K562 (cell line): Measurements from ENCODE around the gene INCENP. TPM values are rescaled to one million over a fixed set of nuclear protein-coding genes. Genes with fewer than 3 reads are reported as not detected.
"Not testable (repeated sequence)": the region's sequence is repeated elsewhere in the genome, so short reads cannot be mapped to it uniquely, and the experiment has no call there.

Experiments used
- ATAC-seq: fragments of 200-7000 bp; cut with Tn5 transposase; 3 replicates; pipeline ENCODE4 v1.9.1; 2020; ENCODE audit warnings: moderate library complexity
- BruUV-seq: library from RNA; stranded (reverse); fragments of 400-500 nt; replicated peaks from 2 replicates; lab custom pipeline; 2021; lab: Mats Ljungman, UMichigan
- CTCF ChIA-PET: fragments of 300-600 bp; formaldehyde crosslinking; extraction: SDS; loops from one replicate; lab custom pipeline; 2021; ENCODE audit warnings: low intra/inter-chr PET ratio; lab: Yijun Ruan, JAX
- POLR2A ChIA-PET: fragments of 300-600, 350-650 bp; sonication (Branson Sonifier 250); formaldehyde crosslinking; extraction: SDS; loops from one replicate; lab custom pipeline; 2021; ENCODE audit warnings: antibody characterized with exemption, inconsistent platforms; lab: Yijun Ruan, JAX
- DNase-seq, 4 experiments: peaks; one replicate each; pipeline versions ENCODE4 v3.0.0 to v3.0.0-alpha.2; 2011 to 2018; ENCODE audit warnings: low spot score in 3 of 4, mixed read lengths in 3 of 4; ENCODE audit errors: extremely low read depth in 1 of 4
- FAIRE-seq: peaks from 2 replicates; lab custom pipeline; 2011; peaks lifted over from hg19 to GRCh38; lab: Jason Lieb, UNC
- H2AFZ ChIP-seq: 2 replicates; pipeline ENCODE4 v1.6.0; 2011; ENCODE audit warnings: low read depth, low read length, control low read depth, inconsistent platforms
- H3K27ac ChIP-seq: fragments of 200-600 bp; 3 replicates; pipeline ENCODE4 v1.8.0; 2011; ENCODE audit warnings: low read depth, mild to moderate bottlenecking, control low read depth, inconsistent platforms, low read length, moderate library complexity, mixed read lengths; ENCODE audit errors: extremely low read depth
- H3K27me3 ChIP-seq, 2 experiments: fragments of 300-600 bp in 1 of 2; 2 replicates in 1 of 2; 3 replicates in 1 of 2; pipeline versions ENCODE4 v1.6.0 to v1.8.0; 2011; ENCODE audit warnings: inconsistent platforms in 2 of 2, low read length in 2 of 2, mild to moderate bottlenecking in 1 of 2, mixed read lengths in 1 of 2, moderate library complexity in 1 of 2; ENCODE audit not compliant: control insufficient read depth in 2 of 2, insufficient read depth in 2 of 2
- H3K36me3 ChIP-seq: fragments of 300-600 bp; 3 replicates; pipeline ENCODE4 v1.8.0; 2011; ENCODE audit warnings: mild to moderate bottlenecking, low read length, inconsistent platforms; ENCODE audit not compliant: control insufficient read depth, insufficient read depth
- H3K4me1 ChIP-seq, 2 experiments: fragments of 200-600 bp in 1 of 2; replicated peaks in 1 of 2; 2 replicates in 1 of 2; 3 replicates in 1 of 2; pipeline versions ENCODE4 v1.5.1 to v1.8.0; 2011; ENCODE audit warnings: inconsistent platforms in 2 of 2, low read length in 2 of 2, mild to moderate bottlenecking in 1 of 2, mixed read lengths in 1 of 2, moderate library complexity in 1 of 2; ENCODE audit not compliant: control insufficient read depth in 2 of 2, insufficient read depth in 2 of 2
- H3K4me2 ChIP-seq: 2 replicates; pipeline ENCODE4 v1.6.1; 2011; ENCODE audit warnings: low read length, control low read depth, inconsistent platforms, mixed read lengths; ENCODE audit not compliant: insufficient read depth
- H3K4me3 ChIP-seq: fragments of 200-600 bp; sonication (generic), shearing (Covaris generic); 2 replicates; pipeline ENCODE4 v1.5.1; 2016; ENCODE audit warnings: control low read depth, inconsistent platforms
- H3K79me2 ChIP-seq: fragments of 200-600 bp; 3 replicates; pipeline ENCODE4 v1.8.0; 2011; ENCODE audit warnings: low read length, inconsistent platforms; ENCODE audit not compliant: control insufficient read depth, insufficient read depth
- H3K9ac ChIP-seq, 2 experiments: 2 replicates each; pipeline versions ENCODE4 v1.6.0 to v1.6.1; 2011; ENCODE audit warnings: low read depth in 2 of 2, low read length in 2 of 2, control low read depth in 1 of 2, inconsistent platforms in 1 of 2, mild to moderate bottlenecking in 1 of 2, mixed read lengths in 1 of 2; ENCODE audit not compliant: insufficient read depth in 1 of 2
- H3K9me1 ChIP-seq: one replicate; pipeline ENCODE4 v1.6.0; 2011; ENCODE audit warnings: inconsistent platforms, mild to moderate bottlenecking, low read length, moderate library complexity; ENCODE audit not compliant: control insufficient read depth, insufficient read depth
- H3K9me3 ChIP-seq: replicated peaks from 2 replicates; pipeline ENCODE4 v1.5.1; 2011; ENCODE audit warnings: low read depth, low read length, inconsistent platforms; ENCODE audit not compliant: control insufficient read depth, insufficient read depth
- H4K20me1 ChIP-seq: replicated peaks from 2 replicates; pipeline ENCODE4 v1.6.1; 2011; ENCODE audit warnings: low read length, inconsistent platforms, mixed read lengths; ENCODE audit not compliant: control insufficient read depth, insufficient read depth
- DDX20 ChIP-seq: fragments of 450-650 bp; IDR thresholded peaks from 2 replicates; pipeline ENCODE4 v1.6.1; 2016; ENCODE audit warnings: missing genetic modification characterization, low read depth, mild to moderate bottlenecking, missing compliant biosample characterization, moderate library complexity
- PPARD ChIP-seq: fragments of 250-450 bp; sonication (Bioruptor Pico); IDR thresholded peaks from 2 replicates; pipeline ENCODE4 v1.8.0; 2022; ENCODE audit warnings: inconsistent platforms, mild to moderate bottlenecking, moderate library complexity
- PRMT5 ChIP-seq: sonication (generic); formaldehyde crosslinking; IDR thresholded peaks from 2 replicates; pipeline ENCODE4 v1.5.0; 2020; ENCODE audit warnings: missing genetic modification reagents
- PTRF ChIP-seq: fragments of 450-650 bp; IDR thresholded peaks from 2 replicates; pipeline ENCODE4 v1.6.1; 2016; ENCODE audit warnings: mild to moderate bottlenecking, missing genetic modification characterization, missing compliant biosample characterization
- PTTG1 ChIP-seq: fragments of 450-650 bp; IDR thresholded peaks from 2 replicates; pipeline ENCODE4 v1.6.1; 2016; ENCODE audit warnings: low read depth, mild to moderate bottlenecking, missing genetic modification characterization, missing compliant biosample characterization
- ZNF316 ChIP-seq: fragments of 450-650 bp; IDR thresholded peaks from 2 replicates; pipeline ENCODE4 v1.6.1; 2016
- WGBS: fragments of 100-300 bp; shearing (Covaris generic); methylation state at CpG from one replicate; pipeline ENCODE4 v1.1.6; 2016; ENCODE audit warnings: low coverage, mixed read lengths; ENCODE audit not compliant: insufficient coverage; ENCODE audit errors: missing lambda C conversion rate; 5-methylcytosine and 5-hydroxymethylcytosine counted together
- in situ Hi-C: fragments of 300-500 bp; cut with MboI; formaldehyde crosslinking; loops from 4 replicates; pipeline ENCODE4 v1.15.0; 2018; ENCODE audit warnings: inconsistent platforms, mixed read lengths
- intact Hi-C: fragments of 100-400 bp; cut with micrococcal nuclease; formaldehyde crosslinking; loops from 2 replicates; pipeline ENCODE4 v1.14.2; 2022
- polyA plus RNA-seq, 8 experiments: library from polyadenylated mRNA; depleted of rRNA in 4 of 8; stranded (reverse) in 5 of 8; unstranded in 3 of 8; fragments of >200 nt; fragmentation: Nextera tagmentation in 2 of 8; fragmentation: Illumina TruSeq in 1 of 8; extraction: Ambion mirVana in 2 of 8; extraction: Trizol in 1 of 8; gene quantifications; 2 replicates each; pipeline versions ENCODE4 v1.2.1 to v1.2.3, GENCODE V29; 2011 to 2014; ENCODE audit warnings: inconsistent platforms in 1 of 8, missing spikeins in 1 of 8
- total RNA-seq, 7 experiments: library from RNA; depleted of rRNA in 6 of 7; stranded (reverse); fragments of >200 nt in 6 of 7; fragmentation: Illumina TruSeq in 2 of 7; extraction: Trizol in 2 of 7; gene quantifications; 2 replicates each; pipeline versions ENCODE4 v1.2.1 to v1.2.3, GENCODE V29; 2011 to 2021; ENCODE audit warnings: low replicate concordance in 1 of 7
- TF ChIP-seq, protein P1 (sequence below): fragments of 450-650 bp; IDR thresholded peaks from 2 replicates; pipeline ENCODE4 v1.6.1; 2017; ENCODE audit warnings: antibody characterized with exemption, mild to moderate bottlenecking

The INCENP gene
- total and polyA plus RNA-seq, 9 of the 15 experiments (the other 6 are each of a cell fraction or from before 2014, with no cell fraction given), result 1.1 to 97.9 (median 28.2) TPM

DNA sequence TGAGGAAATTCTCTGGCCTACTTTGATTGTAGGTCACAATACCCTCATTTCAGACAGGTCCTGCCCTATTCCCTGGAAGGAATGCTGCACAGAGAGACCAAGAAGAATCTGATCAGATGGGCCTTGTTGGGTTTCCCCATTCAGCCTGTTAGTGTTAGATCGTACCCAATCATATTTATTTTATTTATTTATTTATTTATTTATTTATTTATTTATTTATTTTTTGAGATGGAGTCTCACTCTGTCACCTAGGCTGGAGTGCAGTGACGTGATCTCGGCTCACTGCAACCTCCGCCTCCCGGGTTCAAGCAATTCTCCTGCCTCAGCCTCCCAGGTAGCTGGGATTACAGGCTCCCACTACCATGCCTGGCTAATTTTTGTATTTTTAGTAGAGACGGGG is 39.0 kb upstream of the INCENP start:
- BruUV-seq, in situ Hi-C loops, intact Hi-C loops: not testable (repeated sequence)

DNA sequence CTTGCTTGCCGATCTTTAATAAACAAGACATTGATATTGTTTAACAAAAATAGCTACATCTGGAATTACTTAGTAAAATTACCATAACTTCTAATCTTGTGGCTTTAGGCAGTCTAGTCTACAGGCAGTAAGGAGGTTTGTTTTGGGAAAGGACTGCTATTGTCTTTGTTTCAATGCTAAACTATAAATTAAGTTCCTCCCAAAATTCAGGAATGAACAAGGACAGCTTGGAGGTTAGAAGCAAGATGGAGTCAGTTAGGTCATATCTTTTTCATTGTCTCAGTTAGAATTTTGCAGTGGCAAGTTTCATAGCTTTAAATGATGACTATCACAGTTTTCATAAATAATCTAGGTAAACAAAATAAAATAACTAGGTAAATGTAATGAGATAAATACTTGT is 36.1 kb upstream of the INCENP start:
- no peak overlapping the region for H3K4me3 ChIP-seq
- CTCF ChIA-PET, result no interaction called here
- POLR2A ChIA-PET, result interaction anchor here (8.6 kb wide), 1 partner anchor 123 kb away, joined by 189 read pairs; the partner anchor contains the start of gene FTH1
- 73% methylated on average over 1 of the region's 1 CpG for whole genome bisulfite sequencing
- in situ Hi-C loops, result no loop called here
- H3K79me2 ChIP-seq, result no peaks in the 10 kb centered on the region
- H3K27me3 ChIP-seq, result no peaks in the 10 kb centered on the region
- intact Hi-C loops, result no loop called here
- DNase-seq (no peak), FAIRE-seq (no peak), ATAC-seq (no peak)
- H3K27ac ChIP-seq, result no peak overlapping the region
- H3K36me3 ChIP-seq, result no peaks in the 10 kb centered on the region
- no peaks in the 10 kb centered on the region for H3K9me3 ChIP-seq
- no peak overlapping the region for H3K4me2 ChIP-seq
- no peaks in the 10 kb centered on the region for H3K4me1 ChIP-seq
- no peak overlapping the region for H3K9ac ChIP-seq
- no TSS peak for BruUV-seq
- H3K9me1 ChIP-seq, result no peaks in the 10 kb centered on the region
- no peaks in the 10 kb centered on the region for H4K20me1 ChIP-seq
- H2AFZ ChIP-seq, result no peak overlapping the region
- TF ChIP-seq PPARD (no peak), PRMT5 (CRISPR knock-in tag) (no peak), PTRF (tag) (0 out of 2 replicates have a peak, but pooled peaks have one; percentile 22), PTTG1 (tag) (0 out of 2 replicates have a peak, but pooled peaks have one; percentile 44), ZNF316 (peak; percentile 57), DDX20 (tag) (peak; percentile 53; the same call in 1 of the 2 replicates)
- TF ChIP-seq, protein P1, sequence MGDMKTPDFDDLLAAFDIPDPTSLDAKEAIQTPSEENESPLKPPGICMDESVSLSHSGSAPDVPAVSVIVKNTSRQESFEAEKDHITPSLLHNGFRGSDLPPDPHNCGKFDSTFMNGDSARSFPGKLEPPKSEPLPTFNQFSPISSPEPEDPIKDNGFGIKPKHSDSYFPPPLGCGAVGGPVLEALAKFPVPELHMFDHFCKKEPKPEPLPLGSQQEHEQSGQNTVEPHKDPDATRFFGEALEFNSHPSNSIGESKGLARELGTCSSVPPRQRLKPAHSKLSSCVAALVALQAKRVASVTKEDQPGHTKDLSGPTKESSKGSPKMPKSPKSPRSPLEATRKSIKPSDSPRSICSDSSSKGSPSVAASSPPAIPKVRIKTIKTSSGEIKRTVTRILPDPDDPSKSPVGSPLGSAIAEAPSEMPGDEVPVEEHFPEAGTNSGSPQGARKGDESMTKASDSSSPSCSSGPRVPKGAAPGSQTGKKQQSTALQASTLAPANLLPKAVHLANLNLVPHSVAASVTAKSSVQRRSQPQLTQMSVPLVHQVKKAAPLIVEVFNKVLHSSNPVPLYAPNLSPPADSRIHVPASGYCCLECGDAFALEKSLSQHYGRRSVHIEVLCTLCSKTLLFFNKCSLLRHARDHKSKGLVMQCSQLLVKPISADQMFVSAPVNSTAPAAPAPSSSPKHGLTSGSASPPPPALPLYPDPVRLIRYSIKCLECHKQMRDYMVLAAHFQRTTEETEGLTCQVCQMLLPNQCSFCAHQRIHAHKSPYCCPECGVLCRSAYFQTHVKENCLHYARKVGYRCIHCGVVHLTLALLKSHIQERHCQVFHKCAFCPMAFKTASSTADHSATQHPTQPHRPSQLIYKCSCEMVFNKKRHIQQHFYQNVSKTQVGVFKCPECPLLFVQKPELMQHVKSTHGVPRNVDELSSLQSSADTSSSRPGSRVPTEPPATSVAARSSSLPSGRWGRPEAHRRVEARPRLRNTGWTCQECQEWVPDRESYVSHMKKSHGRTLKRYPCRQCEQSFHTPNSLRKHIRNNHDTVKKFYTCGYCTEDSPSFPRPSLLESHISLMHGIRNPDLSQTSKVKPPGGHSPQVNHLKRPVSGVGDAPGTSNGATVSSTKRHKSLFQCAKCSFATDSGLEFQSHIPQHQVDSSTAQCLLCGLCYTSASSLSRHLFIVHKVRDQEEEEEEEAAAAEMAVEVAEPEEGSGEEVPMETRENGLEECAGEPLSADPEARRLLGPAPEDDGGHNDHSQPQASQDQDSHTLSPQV, result peak; percentile 66

More for the DNA sequence above, 39.0 kb upstream of the INCENP start:
- not testable (repeated sequence) for ATAC-seq, H3K9me1 ChIP-seq, H3K4me2 ChIP-seq, H4K20me1 ChIP-seq, H3K27me3 ChIP-seq, H3K79me2 ChIP-seq, H2AFZ ChIP-seq, FAIRE-seq, H3K4me1 ChIP-seq, H3K36me3 ChIP-seq, DNase-seq, H3K9me3 ChIP-seq, H3K9ac ChIP-seq, H3K4me3 ChIP-seq, H3K27ac ChIP-seq
- CTCF ChIA-PET, result interaction anchor here (1.0 kb wide), 1 partner anchor 187 kb away, joined by 3 read pairs; no protein-coding TSS in a partner anchor
- 81% methylated on average over 6 of the region's 6 CpGs for WGBS
- POLR2A ChIA-PET, result interaction anchor here (8.6 kb wide), 1 partner anchor 120 kb away, joined by 189 read pairs; the partner anchor contains the start of gene FTH1
